ENCODE results near the gene FGF1. TPM values are rescaled to one million over a fixed set of nuclear protein-coding genes. Genes with fewer than 3 reads are reported as not detected.

The FGF1 gene
- total RNA-seq, 1 experiment from 2014 or later: not detected

DNA sequence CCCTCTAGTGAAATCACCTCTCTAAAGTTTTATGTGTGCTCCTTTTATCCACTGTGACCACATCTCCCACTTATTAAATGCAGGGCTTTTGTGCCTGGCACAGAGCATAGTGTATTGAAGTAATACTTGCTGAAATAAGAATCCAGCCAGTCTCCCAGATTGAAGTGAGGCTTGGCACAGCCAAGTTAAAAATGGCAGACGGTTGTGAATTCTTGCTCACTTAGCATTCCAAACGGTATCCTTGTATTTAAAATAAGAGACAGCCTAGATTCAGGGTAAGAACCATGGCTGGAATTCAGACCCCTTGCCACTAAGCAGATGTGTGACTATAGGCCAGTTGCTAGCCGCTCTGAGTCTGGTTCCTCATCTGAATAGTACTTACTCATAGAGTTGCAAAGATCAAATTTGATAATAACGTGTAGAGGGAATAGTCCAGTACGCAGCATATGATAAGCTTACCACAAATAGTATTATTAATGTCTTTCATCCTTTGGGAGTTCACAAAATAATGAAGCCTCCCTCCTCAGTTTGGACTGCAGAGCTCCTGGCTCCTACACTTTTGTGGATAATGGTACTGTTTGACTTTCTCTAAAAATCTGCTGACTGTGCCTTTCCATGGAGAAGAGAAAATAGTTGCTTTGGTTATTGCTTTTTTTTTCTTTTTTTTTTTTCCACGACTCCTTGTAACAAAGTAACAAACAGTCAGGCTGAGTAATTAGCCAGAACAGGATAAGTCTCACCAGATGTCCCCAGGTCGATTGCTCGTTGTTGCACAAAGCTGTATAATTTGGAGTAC lies 51.5 kb downstream of the FGF1 start:
- Histone ChIP-seq H3K36me3 (no peaks in the 10 kb centered on the region), H3K27ac (no peak overlapping the region)
- DNase-seq: no peak

DNA sequence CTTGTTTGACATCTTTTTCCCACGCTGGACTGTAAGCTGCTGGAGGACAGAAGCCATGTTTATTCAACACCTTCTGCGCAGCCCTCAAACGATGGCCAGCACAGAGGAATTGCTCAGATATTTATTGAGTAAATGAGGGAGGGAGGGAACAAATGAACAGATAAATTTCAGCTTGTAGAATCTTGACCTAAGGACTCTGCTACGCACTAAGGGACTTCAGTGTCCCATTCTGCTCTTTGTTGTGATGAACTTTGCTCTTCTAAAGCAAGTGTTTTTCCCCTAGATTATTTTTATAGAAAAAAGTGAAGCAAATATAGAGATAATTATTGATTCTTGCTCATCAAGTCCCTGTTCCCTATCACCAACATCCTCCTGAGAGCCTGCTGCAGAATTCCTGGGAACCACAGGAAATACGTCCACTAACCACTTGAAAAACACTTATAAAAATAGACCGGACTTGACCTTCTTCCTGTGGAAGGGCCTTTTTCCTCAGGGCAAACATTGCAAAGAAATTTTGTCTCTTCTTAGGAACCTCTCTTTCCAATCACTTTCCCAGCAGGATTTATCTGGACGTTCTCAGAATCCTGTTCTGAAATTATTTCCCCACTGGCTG lies 54.9 kb downstream of the FGF1 start:
- peaks cover 4% of the 10 kb centered on the region; the same call in 1 of the 2 replicates for H3K27me3 ChIP-seq
- no peak overlapping the region for H3K27ac ChIP-seq
- no peak for DNase-seq
- H3K9me3 ChIP-seq (replicated peaks): no peaks in the 10 kb centered on the region
- no peaks in the 10 kb centered on the region for H3K4me1 ChIP-seq
- H3K36me3 ChIP-seq: no peaks in the 10 kb centered on the region
- no peak overlapping the region for H3K4me3 ChIP-seq

More for the DNA sequence above, 51.5 kb downstream of the FGF1 start:
- Histone ChIP-seq H3K4me3 (no peak overlapping the region), H3K9me3 (replicated peaks) (no peaks in the 10 kb centered on the region), H3K27me3 (no peaks in the 10 kb centered on the region), H3K4me1 (0 out of 2 replicates have a peak, but pooled peaks cover 4% of the 10 kb centered on the region)

DNA sequence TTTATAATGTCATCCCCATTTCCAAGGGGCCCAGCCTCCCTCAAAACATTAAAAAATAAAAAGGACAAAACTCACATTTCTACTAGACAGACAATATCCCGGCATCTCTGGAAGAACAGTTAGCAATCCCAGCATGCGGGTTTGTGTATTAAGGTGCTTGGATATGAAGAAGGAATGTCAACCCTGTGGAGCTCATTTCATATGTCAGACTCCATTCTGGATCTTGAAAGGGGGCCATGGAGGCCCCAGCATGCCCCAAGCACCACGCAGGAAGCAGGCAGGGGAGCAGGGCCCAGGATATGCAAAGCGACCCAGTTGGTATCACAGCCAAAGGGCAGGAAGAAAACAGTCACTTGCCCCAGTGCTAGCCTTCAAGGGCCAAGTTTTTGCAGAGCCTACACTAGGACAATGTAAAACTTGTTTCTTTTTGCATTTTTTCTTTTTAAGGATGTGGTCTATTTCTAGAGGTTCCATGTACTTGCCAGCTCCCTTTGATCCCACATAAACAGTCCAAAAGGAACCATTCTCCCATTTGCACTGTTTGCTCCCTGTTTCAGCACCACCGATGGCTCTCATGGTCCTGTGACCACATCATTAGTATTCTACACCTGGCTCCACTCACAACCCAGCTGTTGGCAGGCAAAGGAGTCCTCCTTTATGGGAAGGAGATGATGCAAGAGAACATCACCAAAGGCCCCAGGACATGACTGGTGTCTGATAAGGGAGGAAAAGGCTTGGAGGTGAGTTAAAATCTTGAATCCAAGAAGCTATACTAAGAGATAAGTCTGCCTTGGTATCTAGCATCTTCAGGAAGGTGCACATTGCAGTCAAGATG lies 58.3 kb downstream of the FGF1 start:
- H3K27me3 ChIP-seq: peaks cover 4% of the 10 kb centered on the region; the same call in 1 of the 2 replicates
- H3K4me3 ChIP-seq: no peak overlapping the region
- H3K36me3 ChIP-seq: no peaks in the 10 kb centered on the region
- H3K9me3 ChIP-seq (replicated peaks): no peaks in the 10 kb centered on the region
- no peak for DNase-seq
- no peaks in the 10 kb centered on the region for H3K4me1 ChIP-seq
- no peak overlapping the region for H3K27ac ChIP-seq

DNA sequence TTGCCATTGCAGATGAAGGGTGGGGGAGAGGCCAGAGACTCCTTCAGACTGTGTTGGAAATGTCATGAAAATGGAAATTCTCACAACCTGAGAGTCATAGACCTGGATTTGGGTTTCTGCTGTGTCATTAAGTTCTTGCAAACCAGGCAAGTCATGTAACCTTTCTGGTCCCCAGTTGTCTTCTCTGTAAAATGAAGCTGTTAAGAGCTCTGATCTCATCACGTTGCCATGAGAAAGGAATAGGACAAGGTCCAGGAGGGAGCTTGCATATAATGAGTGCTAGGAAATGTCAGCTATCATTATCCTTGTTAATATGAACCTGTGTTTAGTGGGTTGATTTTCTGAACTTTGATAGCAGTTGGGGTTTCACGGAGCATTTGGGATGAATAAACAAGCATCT lies 59.1 kb downstream of the FGF1 start:
- Histone ChIP-seq H3K27ac (no peak overlapping the region), H3K9me3 (replicated peaks) (no peaks in the 10 kb centered on the region), H3K36me3 (no peaks in the 10 kb centered on the region), H3K27me3 (peaks cover 4% of the 10 kb centered on the region; the same call in 1 of the 2 replicates), H3K4me3 (no peak overlapping the region), H3K4me1 (no peaks in the 10 kb centered on the region)
- DNase-seq: no peak

DNA sequence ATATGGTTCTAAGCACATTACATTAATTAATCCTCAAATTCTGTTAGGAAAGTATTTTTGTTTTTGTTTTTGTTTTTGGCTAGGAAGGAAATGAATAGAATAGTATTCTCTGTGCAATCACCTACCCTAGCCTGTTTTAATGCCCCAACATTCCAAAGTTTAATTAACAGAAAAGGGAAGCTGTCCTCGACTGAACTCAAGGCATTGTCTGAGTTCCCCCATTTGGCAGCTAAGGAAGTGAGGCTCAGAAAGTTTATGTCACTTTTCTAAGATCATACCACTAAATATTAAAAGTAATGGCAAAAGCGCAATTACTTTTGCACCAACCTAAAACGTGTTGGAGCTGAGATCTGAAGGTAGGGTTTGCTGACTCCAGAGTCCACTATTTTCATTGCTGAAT lies 59.8 kb downstream of the FGF1 start:
- no peak for DNase-seq
- Histone ChIP-seq H3K27me3 (peaks cover 4% of the 10 kb centered on the region; the same call in 1 of the 2 replicates), H3K4me1 (no peaks in the 10 kb centered on the region), H3K9me3 (replicated peaks) (no peaks in the 10 kb centered on the region), H3K36me3 (no peaks in the 10 kb centered on the region), H3K4me3 (no peak overlapping the region), H3K27ac (no peak overlapping the region)

DNA sequence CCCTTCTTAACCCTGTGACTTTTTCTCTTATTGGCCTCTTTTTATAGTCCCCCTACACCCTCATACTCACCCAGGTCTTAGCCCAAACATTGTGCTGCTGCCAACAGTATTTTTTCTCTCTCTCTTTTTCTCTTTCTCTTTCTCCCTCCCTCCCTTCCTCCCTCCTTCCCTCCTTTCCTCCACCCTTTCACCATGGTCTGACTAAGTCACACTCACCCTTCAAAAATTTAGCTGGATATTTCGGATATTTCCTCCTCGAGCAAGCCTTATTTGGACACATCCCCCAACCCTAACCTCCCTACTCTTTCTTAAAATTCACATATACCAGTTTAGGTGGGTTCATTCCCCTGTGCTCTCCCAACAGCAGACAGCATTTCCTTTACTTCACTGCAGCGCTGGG lies 64.7 kb downstream of the FGF1 start:
- H3K9me3 ChIP-seq (replicated peaks): no peaks in the 10 kb centered on the region
- H3K36me3 ChIP-seq: no peaks in the 10 kb centered on the region
- H3K27ac ChIP-seq: no peak overlapping the region
- DNase-seq: no peak
- no peaks in the 10 kb centered on the region; the same call in 1 of the 2 replicates for H3K27me3 ChIP-seq
- H3K4me3 ChIP-seq: no peak overlapping the region
- H3K4me1 ChIP-seq: no peaks in the 10 kb centered on the region

DNA sequence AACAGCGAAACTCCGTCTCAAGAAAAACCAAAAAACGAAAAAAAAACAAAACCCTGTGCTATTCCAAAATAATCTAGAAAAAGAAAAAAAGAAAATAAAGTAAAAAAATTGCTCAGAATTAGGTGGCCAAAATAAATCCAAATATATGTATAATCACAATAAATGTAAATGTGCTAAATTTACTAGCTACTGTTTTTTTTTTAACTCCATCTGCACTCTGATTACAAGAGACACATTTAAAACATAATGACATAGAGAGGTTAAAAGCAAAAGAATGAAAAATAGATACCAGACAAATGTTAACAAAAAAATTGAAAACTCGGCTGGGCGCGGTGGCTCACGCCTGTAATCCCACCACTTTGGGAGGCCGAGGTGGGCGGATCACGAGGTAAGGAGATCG lies 66.1 kb downstream of the FGF1 start:
- Histone ChIP-seq H3K9me3 (replicated peaks) (no peaks in the 10 kb centered on the region), H3K27ac (no peak overlapping the region), H3K36me3 (no peaks in the 10 kb centered on the region), H3K27me3 (no peaks in the 10 kb centered on the region), H3K4me1 (no peaks in the 10 kb centered on the region), H3K4me3 (no peak overlapping the region)
- no peak for DNase-seq

DNA sequence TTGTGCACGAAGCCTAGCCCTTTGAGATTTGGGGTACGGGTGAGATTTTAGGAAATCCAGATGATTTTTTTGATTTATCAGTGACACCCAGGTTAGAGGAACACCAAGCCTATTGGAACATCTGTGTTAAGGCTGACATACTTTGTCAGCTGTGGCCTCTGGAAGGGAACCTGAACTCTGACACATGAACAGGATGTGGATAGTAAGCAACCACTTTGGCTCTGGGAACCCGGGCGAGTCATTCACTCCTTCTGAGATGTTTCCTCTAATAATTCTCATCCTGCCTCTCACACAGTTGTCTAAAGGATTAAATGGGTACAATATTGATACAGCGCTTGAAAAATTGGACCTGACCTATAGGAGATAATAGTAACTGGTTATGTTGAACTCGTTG lies 67.8 kb downstream of the FGF1 start:
- peak; percentile 12 to 35 for DNase-seq
- H3K4me3 ChIP-seq: no peak overlapping the region
- H3K9me3 ChIP-seq (replicated peaks): no peaks in the 10 kb centered on the region
- H3K27me3 ChIP-seq: no peaks in the 10 kb centered on the region
- no peak overlapping the region for H3K27ac ChIP-seq
- no peaks in the 10 kb centered on the region for H3K36me3 ChIP-seq
- no peaks in the 10 kb centered on the region for H3K4me1 ChIP-seq

DNA sequence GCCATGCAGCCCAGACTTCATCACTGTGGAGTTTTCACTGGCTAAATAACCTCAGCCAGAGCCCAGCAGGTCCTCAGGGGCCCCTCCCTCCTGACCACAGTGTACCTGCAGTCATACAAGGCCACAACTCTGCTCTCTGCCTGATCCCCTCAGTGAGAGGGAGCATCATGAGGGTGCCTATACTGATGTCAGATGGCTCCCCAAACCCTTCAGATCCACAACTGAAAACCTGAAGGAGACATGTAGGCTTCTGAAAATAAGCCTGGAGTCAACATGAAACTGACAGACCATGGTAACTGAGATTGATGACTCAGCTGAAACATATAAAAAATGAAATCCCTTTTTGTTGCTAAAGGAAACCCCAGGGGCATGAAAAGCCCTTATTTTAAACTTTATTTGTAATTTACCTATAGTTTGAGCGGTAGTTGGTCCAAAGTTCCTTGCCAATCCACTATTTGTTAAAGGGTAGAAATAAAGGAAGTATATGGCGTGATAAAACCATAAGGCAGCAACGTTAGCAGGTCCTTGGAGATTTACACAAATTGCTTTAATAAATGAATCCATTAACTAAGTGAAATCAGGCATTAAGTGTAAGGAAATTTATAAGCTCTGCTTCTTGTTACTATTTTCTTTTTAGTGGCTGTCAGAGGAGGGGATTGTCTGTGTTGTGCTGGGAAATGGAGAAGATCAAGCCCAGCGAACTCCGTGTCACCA lies 68.3 kb downstream of the FGF1 start:
- H3K27me3 ChIP-seq: no peaks in the 10 kb centered on the region
- no peaks in the 10 kb centered on the region for H3K9me3 ChIP-seq (replicated peaks)
- DNase-seq: no peak
- H3K36me3 ChIP-seq: no peaks in the 10 kb centered on the region
- H3K27ac ChIP-seq: no peak overlapping the region
- H3K4me3 ChIP-seq: no peak overlapping the region
- H3K4me1 ChIP-seq: no peaks in the 10 kb centered on the region

DNA sequence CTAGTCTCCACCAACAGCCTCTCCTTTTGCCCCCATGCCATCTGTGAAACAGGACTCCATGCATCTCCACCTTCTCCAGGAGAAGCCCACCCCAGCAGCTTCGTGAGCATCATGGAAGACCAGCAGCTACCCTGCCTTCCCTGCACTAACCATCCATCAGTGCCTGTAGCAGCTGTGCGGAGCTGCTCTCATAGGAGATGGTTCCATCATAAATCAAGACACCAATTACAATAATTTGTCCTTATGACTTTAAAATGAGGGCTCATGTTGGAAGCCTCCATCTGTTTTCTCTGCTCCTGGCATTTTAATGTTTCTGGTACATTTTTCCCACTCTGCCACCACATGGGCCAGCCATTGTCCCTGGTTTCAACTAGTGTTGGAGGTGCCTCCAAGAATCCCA lies 69.9 kb downstream of the FGF1 start:
- H3K36me3 ChIP-seq: no peaks in the 10 kb centered on the region
- no peak overlapping the region for H3K27ac ChIP-seq
- H3K4me1 ChIP-seq: no peaks in the 10 kb centered on the region
- no peak for DNase-seq
- H3K4me3 ChIP-seq: no peak overlapping the region
- 0 out of 2 replicates have a peak, but pooled peaks cover under 1% of the 10 kb centered on the region for H3K27me3 ChIP-seq
- no peaks in the 10 kb centered on the region for H3K9me3 ChIP-seq (replicated peaks)

DNA sequence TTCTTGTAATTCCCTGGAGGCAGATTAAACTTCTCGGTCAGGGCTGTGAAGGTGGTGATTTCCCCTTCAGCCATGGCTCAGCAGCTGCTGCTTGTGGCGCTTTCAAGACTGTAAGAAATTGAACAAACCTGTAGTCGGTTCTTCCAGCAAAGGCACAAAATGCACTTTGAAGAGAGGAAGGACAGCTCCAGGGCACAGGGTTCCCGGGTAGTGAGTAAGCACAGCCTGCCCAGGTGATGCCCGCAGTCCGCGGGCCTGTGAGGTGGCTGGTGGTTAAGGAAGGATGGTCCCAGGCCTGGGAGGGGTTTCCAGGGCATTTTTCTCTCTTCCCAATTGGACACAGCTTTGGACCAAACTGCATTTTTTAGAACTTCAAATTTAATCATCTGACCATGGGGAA lies 71.8 kb downstream of the FGF1 start:
- Histone ChIP-seq H3K27me3 (0 out of 2 replicates have a peak, but pooled peaks cover 2% of the 10 kb centered on the region), H3K4me3 (no peak overlapping the region), H3K36me3 (no peaks in the 10 kb centered on the region), H3K27ac (no peak overlapping the region), H3K9me3 (replicated peaks) (no peaks in the 10 kb centered on the region), H3K4me1 (no peaks in the 10 kb centered on the region)
- no peak for DNase-seq

DNA sequence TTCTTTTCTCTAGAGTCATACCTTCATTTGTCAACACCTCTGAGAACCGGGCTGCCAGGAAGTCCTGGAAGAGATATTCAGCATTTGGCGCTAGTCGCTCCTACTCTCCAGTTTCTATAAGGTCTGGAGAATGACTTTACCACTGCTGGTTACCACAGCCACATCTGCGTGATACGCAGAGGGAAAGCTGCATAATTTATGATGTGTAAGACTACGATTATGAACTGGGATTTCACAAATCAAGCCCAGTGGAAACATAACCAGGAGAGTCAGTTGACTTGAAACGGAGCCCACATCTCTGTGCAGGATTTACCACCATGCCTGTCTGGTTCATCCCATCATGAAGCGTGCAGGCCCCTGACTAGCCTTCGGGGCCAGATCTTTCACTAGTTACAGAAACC lies 72.6 kb downstream of the FGF1 start:
- Histone ChIP-seq H3K27ac (no peak overlapping the region), H3K27me3 (0 out of 2 replicates have a peak, but pooled peaks cover 2% of the 10 kb centered on the region)

DNA sequence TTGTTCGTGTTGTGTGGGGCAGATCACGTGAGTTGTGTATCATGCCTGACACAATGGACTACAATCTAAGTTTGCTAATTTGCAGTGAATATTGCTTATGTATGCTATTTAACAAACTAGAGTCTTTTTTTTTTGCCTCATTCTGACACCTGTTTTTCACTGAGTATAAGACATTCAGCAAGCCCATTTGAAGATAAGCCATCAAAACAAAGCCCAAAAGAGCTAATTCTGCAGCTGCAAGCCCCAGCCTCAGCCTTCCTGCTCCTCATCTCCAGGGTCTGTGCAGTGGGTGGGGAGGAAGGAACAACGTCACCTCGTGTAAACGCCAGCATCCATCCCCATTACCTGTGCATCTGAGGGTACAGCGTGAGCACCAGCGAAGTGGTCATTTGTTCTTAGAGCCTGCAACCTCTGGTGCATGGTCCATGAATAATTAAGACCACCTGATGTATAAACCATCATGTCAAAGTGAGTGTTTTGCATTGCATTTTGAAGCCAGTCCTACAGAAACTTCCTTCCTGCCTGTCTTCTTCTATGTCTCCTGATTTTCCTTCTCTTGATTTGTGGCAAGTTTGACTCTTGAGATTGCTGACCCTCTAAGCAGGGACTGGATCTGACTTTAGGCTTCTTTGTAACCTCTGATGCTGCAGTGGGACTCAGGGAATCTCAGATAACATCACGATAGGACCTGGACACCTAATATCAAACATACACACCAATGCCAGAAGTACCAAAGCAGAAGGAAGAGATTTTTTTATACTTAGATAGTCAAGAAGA lies 73.2 kb downstream of the FGF1 start:
- Histone ChIP-seq H3K27me3 (peaks cover 6% of the 10 kb centered on the region; the same call in 1 of the 2 replicates), H3K36me3 (no peaks in the 10 kb centered on the region), H3K9me3 (replicated peaks) (no peaks in the 10 kb centered on the region), H3K4me1 (no peaks in the 10 kb centered on the region), H3K27ac (no peak overlapping the region), H3K4me3 (no peak overlapping the region)
- DNase-seq: no peak

More for the DNA sequence above, 72.6 kb downstream of the FGF1 start:
- no peak for DNase-seq
- Histone ChIP-seq H3K9me3 (replicated peaks) (no peaks in the 10 kb centered on the region), H3K4me3 (no peak overlapping the region), H3K36me3 (no peaks in the 10 kb centered on the region), H3K4me1 (no peaks in the 10 kb centered on the region)

DNA sequence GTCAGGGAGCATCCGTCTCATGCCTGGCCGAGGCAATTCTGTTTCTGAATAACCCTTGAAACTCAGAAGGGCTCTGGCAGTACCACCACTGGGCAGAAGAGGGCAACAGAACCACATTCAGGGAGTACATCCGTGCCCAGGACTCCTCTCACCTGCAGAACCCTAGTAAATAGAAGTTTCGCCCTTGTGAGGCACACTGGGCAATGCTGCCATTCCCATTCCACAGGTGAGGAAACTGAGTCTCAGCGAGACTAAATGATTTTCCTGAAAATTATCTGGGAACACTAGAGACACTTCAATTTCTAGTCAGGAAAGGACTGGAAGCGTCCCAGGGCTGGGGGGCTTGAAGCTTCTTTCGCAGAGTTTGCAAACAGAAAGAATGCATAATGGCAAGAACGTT lies 74.7 kb downstream of the FGF1 start:
- Histone ChIP-seq H3K36me3 (no peaks in the 10 kb centered on the region), H3K27ac (no peak overlapping the region), H3K4me1 (no peaks in the 10 kb centered on the region), H3K27me3 (peaks cover 6% of the 10 kb centered on the region; the same call in 1 of the 2 replicates), H3K9me3 (replicated peaks) (no peaks in the 10 kb centered on the region), H3K4me3 (no peak overlapping the region)
- peak; percentile 52 to 71 for DNase-seq
